M059J (cell line): ENCODE data around the gene RASSF4. TPM values are rescaled to one million over a fixed set of nuclear protein-coding genes. Genes with fewer than 3 reads are reported as not detected.

Experiments
- DNase-seq: peaks from one replicate; pipeline ENCODE4 v3.0.0-alpha.2; 2012; ENCODE audit warnings: low read depth
- total RNA-seq: library from RNA; depleted of rRNA; stranded (reverse); fragments of >200 nt; shearing (Covaris generic); gene quantifications from 2 replicates; pipeline ENCODE4 v1.2.3, GENCODE V29; 2014

Gene RASSF4
- total RNA-seq, 1 experiment from 2014 or later = 13.4 TPM

GRCh38 chr10:44962870-44963738 lies 3.5 kb downstream of the RASSF4 start:
- no peak for DNase-seq

DNA sequence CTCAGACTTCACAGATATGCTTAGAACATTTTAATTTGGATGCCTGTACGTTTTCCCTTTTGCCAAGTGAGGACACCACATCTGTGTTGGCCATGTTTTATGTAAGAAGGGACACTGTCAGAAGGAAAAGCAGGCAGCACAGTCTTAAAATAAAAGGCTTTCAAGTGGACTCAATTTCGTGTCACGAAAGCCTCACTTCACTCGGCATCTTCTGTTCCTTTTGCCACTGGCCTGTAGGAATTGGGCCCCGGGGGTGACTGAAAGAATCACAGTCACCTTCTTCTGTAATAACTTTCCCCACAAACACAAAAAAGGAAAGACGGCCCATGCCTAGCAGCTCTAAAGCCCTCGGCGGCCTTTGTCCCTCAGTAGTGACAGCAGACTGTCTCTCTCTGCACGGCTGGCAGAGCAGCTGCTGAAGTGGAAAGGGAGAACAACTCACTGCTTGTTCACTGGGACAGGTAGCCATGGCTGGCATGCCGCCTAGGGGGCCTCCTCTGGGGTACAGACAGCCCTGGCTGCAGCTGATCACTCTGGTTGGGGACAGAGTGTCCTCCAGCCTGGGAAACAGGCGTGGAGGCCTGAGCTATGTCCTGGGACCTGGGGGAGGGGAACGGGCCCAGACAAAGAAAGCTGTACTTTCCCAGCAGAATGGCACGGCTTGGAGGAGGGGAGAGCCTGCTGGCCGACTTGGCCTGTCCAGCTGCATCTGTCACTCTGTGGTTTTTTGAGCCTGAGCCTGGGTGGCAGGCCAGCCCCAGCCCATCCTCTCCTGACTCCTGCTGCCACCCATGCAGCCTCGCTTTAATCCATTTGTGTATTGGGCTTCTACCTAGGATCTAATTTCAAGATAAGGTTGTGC lies 4.4 kb downstream of the RASSF4 start:
- peak; percentile 65 for DNase-seq

- DNase-seq = no peak
These were observed 5.5 kb downstream of the RASSF4 start for GRCh38 chr10:44965104-44965503.

- DNase-seq = no peak
These were observed 6.1 kb downstream of the RASSF4 start for GRCh38 chr10:44965651-44966097.

- DNase-seq = peak; percentile 49
These were observed 6.7 kb downstream of the RASSF4 start for GRCh38 chr10:44966129-44966815.

GRCh38 chr10:44966816-44967509 lies 7.4 kb downstream of the RASSF4 start:
- DNase-seq = no peak

DNA sequence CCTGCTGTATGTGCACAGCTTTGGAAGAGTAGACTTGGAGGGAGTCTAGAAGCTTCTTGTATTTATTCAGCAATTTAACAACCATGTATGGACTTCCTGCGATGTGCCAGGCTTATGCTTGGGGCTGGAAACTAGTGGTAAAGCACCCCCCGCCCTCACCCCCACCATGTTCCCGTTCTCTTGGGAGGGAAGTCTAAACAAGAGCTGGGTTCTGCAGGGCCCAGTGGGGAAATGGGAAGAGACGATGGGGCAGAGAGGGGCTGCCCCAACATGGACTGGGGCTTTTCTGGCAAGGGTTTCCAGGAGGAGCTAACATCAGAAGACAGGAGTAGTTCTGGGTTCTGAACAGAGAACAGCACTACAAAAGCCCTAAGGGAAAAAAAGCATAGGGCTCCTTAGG lies 8.0 kb downstream of the RASSF4 start:
- DNase-seq = no peak

DNA sequence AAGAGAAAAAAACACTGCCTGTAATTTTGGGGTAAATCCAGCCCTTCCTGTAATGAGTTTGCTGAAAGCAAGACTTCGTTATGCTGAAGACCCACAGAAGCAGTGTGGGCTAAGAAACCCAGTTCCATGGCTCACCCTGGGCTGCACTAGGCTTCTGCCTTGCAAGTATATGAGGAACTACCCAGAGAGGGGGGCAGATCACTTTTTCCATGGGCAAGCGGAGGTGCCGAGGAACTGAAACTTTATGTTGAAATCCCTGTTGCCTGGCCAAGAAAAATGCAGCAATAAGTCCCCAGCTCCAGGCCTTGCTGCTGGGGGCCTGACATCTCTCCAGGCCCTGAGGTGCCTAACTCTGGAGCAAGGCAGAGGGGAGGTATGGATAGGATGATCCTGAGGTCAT lies 8.5 kb downstream of the RASSF4 start:
- DNase-seq = no peak

DNA sequence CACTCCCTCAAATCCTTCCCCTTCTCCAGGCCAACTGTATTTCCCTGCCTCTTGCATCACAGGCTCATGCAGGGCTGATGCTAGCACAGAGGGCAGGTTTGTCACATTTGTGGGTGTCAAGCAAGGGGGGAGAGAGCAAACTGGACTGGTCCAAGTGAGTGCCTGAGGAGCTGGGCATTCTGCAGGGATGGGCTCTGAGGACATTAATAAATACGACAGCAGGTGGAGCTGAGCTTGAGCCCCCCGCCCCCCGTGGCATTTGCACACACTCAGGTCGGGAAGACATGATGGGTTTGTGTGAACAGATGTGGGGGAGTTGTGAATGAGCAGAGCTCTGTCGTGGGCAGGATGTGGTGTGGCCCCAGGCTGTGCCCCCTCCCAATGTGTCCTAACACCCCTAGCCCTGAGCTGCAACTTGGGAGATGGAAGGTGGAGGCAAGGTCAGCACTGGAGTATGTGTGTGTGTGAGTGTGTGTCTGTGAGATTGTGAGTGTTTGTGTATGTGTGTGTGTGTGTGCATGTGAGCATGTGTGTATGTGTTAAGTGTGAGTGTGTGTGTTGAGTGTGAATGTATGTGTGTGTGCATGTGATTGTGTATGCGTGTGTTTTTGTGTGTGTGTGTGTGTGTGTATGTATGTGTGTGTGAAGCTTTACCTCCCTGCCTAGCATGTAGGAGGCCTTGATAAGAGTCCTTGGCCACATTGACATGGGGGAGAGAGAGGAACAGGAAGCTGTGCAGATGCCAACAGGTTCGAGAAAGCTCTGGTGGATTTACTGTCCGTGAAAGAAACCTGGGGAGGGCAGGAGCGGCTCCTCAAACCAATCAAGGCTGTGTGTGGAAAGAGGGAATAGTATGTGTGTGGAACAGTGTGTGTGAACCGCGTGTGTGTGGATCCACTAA lies 9.1 kb downstream of the RASSF4 start:
- no peak for DNase-seq

- no peak for DNase-seq
These were observed 10.3 kb downstream of the RASSF4 start for GRCh38 chr10:44969854-44970253.

GRCh38 chr10:44970812-44971395 lies 11.3 kb downstream of the RASSF4 start:
- DNase-seq = no peak

GRCh38 chr10:44971434-44971833 lies 11.8 kb downstream of the RASSF4 start:
- DNase-seq = no peak

- DNase-seq = no peak
These were observed 12.5 kb downstream of the RASSF4 start for GRCh38 chr10:44971935-44972757.

DNA sequence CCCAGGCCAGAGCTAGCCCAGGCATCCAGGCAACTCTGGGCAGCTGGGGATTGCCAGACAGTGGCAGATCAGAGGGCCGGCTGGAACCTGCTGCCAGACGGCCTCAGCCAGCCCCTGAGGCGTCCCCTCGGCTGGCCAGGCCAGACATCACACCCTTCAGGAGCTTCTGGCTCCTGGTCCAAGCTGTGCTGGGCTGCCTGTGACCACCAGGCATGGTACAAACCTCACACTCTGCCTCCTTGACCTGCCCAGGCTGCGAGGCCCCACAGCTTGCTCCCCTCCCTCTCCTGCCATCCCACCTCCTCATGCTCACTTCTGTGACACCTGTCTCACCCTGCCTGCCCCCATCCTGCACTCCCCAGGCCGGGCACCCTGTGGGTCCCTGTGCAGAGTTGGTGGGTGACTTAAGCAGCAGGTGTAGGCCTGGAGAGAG lies 13.3 kb downstream of the RASSF4 start:
- no peak for DNase-seq

DNA sequence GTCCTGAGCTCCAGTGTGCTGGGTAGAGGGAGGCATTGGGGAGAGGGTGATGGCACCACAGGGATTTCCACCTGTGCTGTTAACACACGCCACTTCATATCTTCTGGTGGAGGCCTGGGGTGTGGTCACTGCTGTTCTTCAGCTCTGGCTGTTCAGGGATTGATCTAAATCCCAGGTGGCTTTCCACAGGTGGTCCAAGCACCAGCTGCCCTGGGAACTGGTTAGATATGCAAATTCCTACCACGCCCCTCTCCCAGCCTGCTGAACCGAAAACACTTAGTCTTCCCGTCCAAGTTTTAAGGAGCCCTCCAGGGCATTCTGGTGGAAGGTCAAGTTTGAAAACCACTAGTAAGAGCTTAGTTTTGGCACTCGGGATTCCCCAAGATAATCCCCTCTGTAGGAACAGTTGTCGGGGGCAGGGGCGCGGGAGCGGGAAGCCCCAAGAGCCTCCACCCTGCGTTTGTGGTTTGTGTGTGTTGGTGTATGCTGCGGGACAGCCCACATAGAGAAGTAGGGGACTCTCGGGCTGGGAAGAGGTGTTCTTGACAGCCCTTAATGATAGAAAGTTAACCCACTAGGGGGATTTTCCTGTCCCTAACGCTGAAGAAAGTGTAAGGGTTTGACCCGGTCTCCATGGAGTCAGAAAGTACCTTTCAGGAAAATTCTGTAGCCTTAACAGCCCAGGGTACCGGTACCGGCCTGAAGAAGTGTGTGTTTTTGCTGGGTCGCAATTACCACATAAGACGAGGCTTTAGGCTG lies 13.9 kb downstream of the RASSF4 start:
- DNase-seq = peak; percentile 22

DNA sequence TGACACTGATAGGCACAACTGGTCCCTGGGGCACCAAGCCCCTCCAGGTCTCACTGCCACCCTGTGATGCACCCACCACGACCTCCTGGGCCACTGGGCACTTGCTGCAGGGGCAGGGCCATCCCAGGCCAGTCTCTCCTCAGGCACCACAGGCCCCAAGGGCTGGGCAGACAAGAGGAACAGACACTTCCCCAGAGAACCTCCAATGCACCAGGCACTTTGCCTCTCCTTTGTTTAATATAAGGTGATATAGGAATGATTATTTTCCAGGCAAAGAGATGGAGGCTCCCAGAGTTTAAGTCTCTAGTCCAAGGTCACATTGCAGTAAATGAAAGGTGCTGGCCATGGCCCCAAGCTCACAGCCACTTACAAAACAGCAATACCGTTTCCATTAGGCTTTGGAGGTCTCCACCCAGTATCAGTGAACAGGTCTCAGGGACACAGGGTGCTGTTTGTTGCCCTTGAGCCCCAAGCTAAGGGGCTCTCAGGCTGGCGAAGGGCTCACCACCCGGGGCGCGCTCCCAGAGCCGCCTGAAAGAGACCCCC lies 14.6 kb downstream of the RASSF4 start:
- no peak for DNase-seq

- peak; percentile 73 for DNase-seq
These were observed 15.2 kb downstream of the RASSF4 start for GRCh38 chr10:44974628-44975430.
